CD14-positive monocyte (primary cell): ENCODE results near the gene SFMBT2. TPM values are rescaled to one million over a fixed set of nuclear protein-coding genes. Genes with fewer than 3 reads are reported as not detected.

Source experiments
- DNase-seq, 3 donors: peaks; one replicate each; pipeline ENCODE4 v3.0.0-alpha.2; 2011 to 2022
- H2AFZ ChIP-seq: 2 replicates; pipeline ENCODE4 v1.6.0; 2012; ENCODE audit warnings: mild to moderate bottlenecking, low read depth, low read length, inconsistent platforms; ENCODE audit not compliant: insufficient read depth, poor library complexity, severe bottlenecking
- H3K27ac ChIP-seq, 2 donors: 1 replicate in 1 of 2; 2 replicates in 1 of 2; pipeline ENCODE4 v1.5.1; 2012 to 2013; ENCODE audit warnings: low read length in 2 of 2, control low read depth in 1 of 2, inconsistent platforms in 1 of 2, low read depth in 1 of 2, mild to moderate bottlenecking in 1 of 2
- H3K27me3 ChIP-seq, 2 donors: one replicate each; pipeline versions ENCODE4 v1.6.0 to v1.6.1; 2011 to 2013; ENCODE audit warnings: low read length in 2 of 2; ENCODE audit not compliant: control insufficient read depth in 2 of 2, insufficient read depth in 2 of 2
- H3K36me3 ChIP-seq, 2 donors: replicated peaks in 1 of 2; 1 replicate in 1 of 2; 2 replicates in 1 of 2; pipeline versions ENCODE4 v1.5.1 to v1.6.1; 2012 to 2013; ENCODE audit warnings: low read length in 2 of 2, control low read depth in 1 of 2, inconsistent platforms in 1 of 2, mild to moderate bottlenecking in 1 of 2; ENCODE audit not compliant: insufficient read depth in 2 of 2, control insufficient read depth in 1 of 2
- H3K4me1 ChIP-seq, 2 donors: 1 replicate in 1 of 2; 2 replicates in 1 of 2; pipeline versions ENCODE4 v1.5.1 to v1.6.1; 2012 to 2013; ENCODE audit warnings: low read length in 2 of 2, control low read depth in 1 of 2, inconsistent platforms in 1 of 2, mild to moderate bottlenecking in 1 of 2, moderate library complexity in 1 of 2; ENCODE audit not compliant: insufficient read depth in 2 of 2, control insufficient read depth in 1 of 2
- H3K4me2 ChIP-seq: replicated peaks from 2 replicates; pipeline ENCODE3; 2012; ENCODE audit warnings: low read length, moderate library complexity, mild to moderate bottlenecking; ENCODE audit not compliant: poor library complexity, severe bottlenecking; ENCODE audit errors: extremely low read depth
- H3K4me3 ChIP-seq, 3 experiments: fragments of 200-600 bp in 1 of 3; sonication (generic) in 1 of 3; replicated peaks in 1 of 3; 1 replicate in 2 of 3; 2 replicates in 1 of 3; pipeline ENCODE4 v1.5.1; 2011 to 2013; ENCODE audit warnings: low read length in 3 of 3, mild to moderate bottlenecking in 3 of 3, control low read depth in 2 of 3, low read depth in 2 of 3, inconsistent platforms in 1 of 3, moderate library complexity in 1 of 3
- H3K79me2 ChIP-seq: 2 replicates; pipeline ENCODE4 v1.6.0; 2012; ENCODE audit warnings: mild to moderate bottlenecking, control low read depth, inconsistent platforms, low read length, moderate library complexity; ENCODE audit not compliant: insufficient read depth
- H3K9ac ChIP-seq: 2 replicates; pipeline ENCODE4 v1.6.0; 2017; ENCODE audit warnings: low read length, mild to moderate bottlenecking; ENCODE audit not compliant: insufficient read depth, poor library complexity, severe bottlenecking
- H3K9me3 ChIP-seq, 2 donors: replicated peaks in 1 of 2; 1 replicate in 1 of 2; 2 replicates in 1 of 2; pipeline versions ENCODE4 v1.5.1 to v1.6.1; 2012 to 2013; ENCODE audit warnings: low read length in 2 of 2, control low read depth in 1 of 2; ENCODE audit not compliant: control insufficient read depth in 1 of 2, insufficient read depth in 1 of 2
- H4K20me1 ChIP-seq: 2 replicates; pipeline ENCODE4 v1.6.0; 2012; ENCODE audit warnings: mild to moderate bottlenecking, low read length, control low read depth, moderate library complexity; ENCODE audit not compliant: insufficient read depth
- H3K27ac Mint-ChIP-seq, 7 donors: one replicate each; pipeline ENCODE4 v1.8.0; 2020; ENCODE audit warnings: mild to moderate bottlenecking in 7 of 7, mixed read lengths in 7 of 7, moderate library complexity in 6 of 7, inconsistent platforms in 2 of 7
- H3K27me3 Mint-ChIP-seq, 3 donors: one replicate each; pipeline ENCODE4 v1.8.0; 2021 to 2022; ENCODE audit warnings: low read depth in 3 of 3, mild to moderate bottlenecking in 3 of 3, mixed read lengths in 3 of 3, moderate library complexity in 3 of 3, inconsistent platforms in 1 of 3
- H3K36me3 Mint-ChIP-seq, 2 donors: one replicate each; pipeline ENCODE4 v1.8.0; 2020; ENCODE audit warnings: mixed read lengths in 2 of 2, inconsistent platforms in 1 of 2, mild to moderate bottlenecking in 1 of 2
- H3K4me1 Mint-ChIP-seq: one replicate; pipeline ENCODE4 v1.8.0; 2020; ENCODE audit warnings: mild to moderate bottlenecking, mixed read lengths
- H3K4me3 Mint-ChIP-seq, 2 donors: one replicate each; pipeline ENCODE4 v1.8.0; 2020; ENCODE audit warnings: mild to moderate bottlenecking in 2 of 2, mixed read lengths in 2 of 2, moderate library complexity in 1 of 2
- H3K9me3 Mint-ChIP-seq, 7 donors: one replicate each; pipeline ENCODE4 v1.8.0; 2020 to 2022; ENCODE audit warnings: mixed read lengths in 7 of 7, mild to moderate bottlenecking in 6 of 7, moderate library complexity in 6 of 7, inconsistent platforms in 2 of 7
- WGBS: methylation state at CpG from one replicate; pipeline ENCODE4 v1.1.5; 2013; ENCODE audit warnings: missing lambda C conversion rate; ENCODE audit not compliant: insufficient coverage; 5-methylcytosine and 5-hydroxymethylcytosine counted together
- intact Hi-C, 2 donors: fragments of 100-400 bp; cut with micrococcal nuclease; formaldehyde crosslinking; loops; one replicate each; pipeline versions ENCODE4 v1.15.0 to v1.15.1; 2023
- polyA plus RNA-seq, 3 donors: library from polyadenylated mRNA; depleted of rRNA in 1 of 3; unstranded in 2 of 3; stranded (reverse) in 1 of 3; fragments of 300-500 nt in 2 of 3; fragments of >200 nt in 1 of 3; fragmentation: Illumina TruSeq in 2 of 3; gene quantifications; 1 replicate in 2 of 3; 2 replicates in 1 of 3; pipeline ENCODE4 v1.2.3, GENCODE V29; 2012 to 2021
- TF ChIP-seq, protein P1 (sequence below): fragments of 200-600 bp; IDR thresholded peaks from one replicate; pipeline ENCODE4 v1.8.0; 2022; ENCODE audit warnings: antibody characterized with exemption, mild to moderate bottlenecking

SFMBT2 gene
- polyA plus RNA-seq, 3 donors, result 0.53 to 10.9 (median 1.6) TPM

DNA sequence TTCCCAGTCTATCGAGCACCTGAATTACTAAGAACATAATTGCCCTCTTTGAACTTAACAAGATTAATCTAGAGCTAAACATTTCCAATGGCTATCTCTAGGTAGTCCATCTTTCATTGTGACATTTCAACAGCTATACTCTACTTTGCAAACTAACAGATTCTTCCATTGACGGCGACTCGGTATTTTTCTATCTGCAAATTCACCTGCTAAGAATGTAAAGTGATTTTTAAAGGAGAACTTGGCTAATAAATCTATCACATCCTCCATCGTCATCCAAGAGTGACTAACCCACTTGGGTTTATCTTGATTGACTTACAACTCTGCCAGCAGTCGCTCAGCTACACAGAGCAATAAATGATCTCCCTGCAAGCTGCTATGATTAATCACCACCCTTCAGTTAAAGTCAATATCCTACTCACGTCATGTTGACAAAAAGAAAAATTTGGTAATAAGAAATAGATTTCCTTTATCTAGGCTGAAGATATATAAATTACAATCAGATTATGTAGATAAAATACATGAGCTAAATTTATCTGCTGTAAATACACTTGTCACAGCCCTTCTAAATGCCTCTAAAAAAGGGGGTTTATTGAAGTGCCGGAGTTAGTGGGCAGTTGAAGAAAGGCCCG lies 99.5 kb downstream of the SFMBT2 start:
- Histone ChIP-seq H3K9me3 (peaks cover 0 to 5% of the 10 kb centered on the region in 2 donors), H3K4me1 (peaks cover 0 to 7% of the 10 kb centered on the region in 2 donors), H2AFZ (no peak overlapping the region), H3K79me2 (peaks cover 83% of the 10 kb centered on the region), H3K4me2 (no peak overlapping the region), H3K9ac (no peak overlapping the region), H3K27ac (no peak overlapping the region), H3K27me3 (no peaks in the 10 kb centered on the region), H3K36me3 (peaks cover 3 to 9% of the 10 kb centered on the region in 2 donors), H4K20me1 (no peaks in the 10 kb centered on the region), H3K4me3 (no peak overlapping the region)
- 86% methylated on average over 1 of the region's 9 CpGs for WGBS
- Mint-ChIP-seq H3K9me3 (peaks cover 0 to 5% (median 0%) of the 10 kb centered on the region in 7 donors), H3K4me1 (peaks cover 17% of the 10 kb centered on the region), H3K36me3 (peaks cover 10 to 26% of the 10 kb centered on the region in 2 donors), H3K27me3 (peaks cover 0 to under 1% (median 0%) of the 10 kb centered on the region in 3 donors), H3K27ac (no peak overlapping the region), H3K4me3 (no peak overlapping the region)
- TF ChIP-seq, protein P1, sequence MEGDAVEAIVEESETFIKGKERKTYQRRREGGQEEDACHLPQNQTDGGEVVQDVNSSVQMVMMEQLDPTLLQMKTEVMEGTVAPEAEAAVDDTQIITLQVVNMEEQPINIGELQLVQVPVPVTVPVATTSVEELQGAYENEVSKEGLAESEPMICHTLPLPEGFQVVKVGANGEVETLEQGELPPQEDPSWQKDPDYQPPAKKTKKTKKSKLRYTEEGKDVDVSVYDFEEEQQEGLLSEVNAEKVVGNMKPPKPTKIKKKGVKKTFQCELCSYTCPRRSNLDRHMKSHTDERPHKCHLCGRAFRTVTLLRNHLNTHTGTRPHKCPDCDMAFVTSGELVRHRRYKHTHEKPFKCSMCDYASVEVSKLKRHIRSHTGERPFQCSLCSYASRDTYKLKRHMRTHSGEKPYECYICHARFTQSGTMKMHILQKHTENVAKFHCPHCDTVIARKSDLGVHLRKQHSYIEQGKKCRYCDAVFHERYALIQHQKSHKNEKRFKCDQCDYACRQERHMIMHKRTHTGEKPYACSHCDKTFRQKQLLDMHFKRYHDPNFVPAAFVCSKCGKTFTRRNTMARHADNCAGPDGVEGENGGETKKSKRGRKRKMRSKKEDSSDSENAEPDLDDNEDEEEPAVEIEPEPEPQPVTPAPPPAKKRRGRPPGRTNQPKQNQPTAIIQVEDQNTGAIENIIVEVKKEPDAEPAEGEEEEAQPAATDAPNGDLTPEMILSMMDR, result no peak
- intact Hi-C loops, result no loop called here
- DNase-seq, result no peak

DNA sequence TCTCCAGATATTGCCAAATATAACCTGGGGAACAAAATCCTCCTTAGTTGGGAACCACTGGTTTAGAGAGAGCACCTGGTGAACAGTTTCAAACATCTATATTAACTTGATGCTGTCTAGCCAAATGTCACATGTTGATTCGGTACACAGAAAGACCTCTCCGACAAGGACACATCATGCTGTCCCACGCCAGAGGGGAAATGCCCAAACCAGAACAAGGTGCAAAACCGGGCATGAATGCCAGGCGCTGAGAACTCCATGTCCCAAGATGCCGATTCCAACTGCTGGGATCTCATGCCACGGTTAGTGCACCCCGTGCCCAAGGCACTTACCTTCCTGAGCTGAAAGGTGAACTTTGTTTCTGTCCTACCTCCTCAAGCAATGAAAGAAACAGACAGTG lies 100.8 kb downstream of the SFMBT2 start:
- Histone ChIP-seq H3K4me2 (no peak overlapping the region), H3K27me3 (no peaks in the 10 kb centered on the region), H3K36me3 (peaks cover 3 to 9% of the 10 kb centered on the region in 2 donors), H4K20me1 (peaks cover 3% of the 10 kb centered on the region), H3K27ac (no peak overlapping the region), H3K4me1 (peaks cover 0 to 7% of the 10 kb centered on the region in 2 donors), H3K9me3 (peaks cover 0 to 5% of the 10 kb centered on the region in 2 donors), H3K79me2 (peaks cover 83% of the 10 kb centered on the region), H2AFZ (no peak overlapping the region), H3K4me3 (no peak overlapping the region), H3K9ac (no peak overlapping the region)
- TF ChIP-seq, protein P1, result no peak
- Mint-ChIP-seq H3K27ac (no peak overlapping the region), H3K36me3 (peaks cover 10 to 21% of the 10 kb centered on the region in 2 donors), H3K4me3 (no peak overlapping the region), H3K9me3 (peaks cover 0 to 5% (median 0%) of the 10 kb centered on the region in 7 donors), H3K4me1 (peaks cover 25% of the 10 kb centered on the region), H3K27me3 (peaks cover 0 to 3% (median 0%) of the 10 kb centered on the region in 3 donors)
- intact Hi-C loops, result no loop called here
- DNase-seq, result no peak
- WGBS, result 98% methylated on average over 8 of the region's 8 CpGs
